ENCODE data around the gene ORAI1.

DNA sequence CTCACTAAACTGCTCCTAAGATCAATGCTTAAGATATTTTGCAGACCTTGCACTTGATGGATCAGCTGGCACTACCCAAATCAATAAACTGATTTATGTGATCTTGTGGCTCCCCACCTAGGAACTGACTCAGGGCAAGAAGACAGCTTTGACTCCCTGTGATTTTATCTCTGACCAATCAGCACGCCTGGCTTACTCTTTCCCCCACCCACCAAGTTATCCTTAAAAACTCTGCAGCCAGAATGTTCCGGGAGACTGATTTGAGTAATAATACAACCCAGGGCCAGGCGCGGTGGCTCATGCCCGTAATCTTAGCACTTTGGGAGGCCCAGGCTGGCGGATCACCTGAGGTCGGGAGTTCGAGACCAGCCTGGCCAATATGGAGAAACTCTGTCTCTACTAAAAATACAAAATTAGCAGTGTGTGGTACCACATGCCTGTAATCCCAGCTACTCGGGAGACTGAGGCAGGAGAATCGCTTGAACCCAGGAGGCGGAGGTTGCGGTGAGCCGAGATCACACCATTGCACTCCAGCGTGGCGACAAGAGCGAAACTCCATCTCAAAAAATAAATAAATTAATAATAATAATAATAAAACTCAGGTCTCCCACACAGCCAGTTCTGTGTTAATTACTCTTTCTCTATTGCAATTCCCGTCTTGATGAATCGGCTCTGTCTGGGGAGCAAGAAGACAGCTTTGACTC, 31.1 kb downstream of the ORAI1 start:
- TF ChIP-seq ZNF664 (tag by site-specific recombination; IDR thresholded peaks at IDR 0.05) (no peak), ZNF174 (tag by site-specific recombination; IDR thresholded peaks at IDR 0.05) (no peak), ZNF366 (tag by site-specific recombination; conservative IDR thresholded peaks at IDR 0.05) (no peak), ZNF791 (tag by site-specific recombination; IDR thresholded peaks at IDR 0.05) (no peak), ZBTB7A (tag by site-specific recombination; IDR thresholded peaks at IDR 0.05; ENCODE audit: low read depth) (no peak), SP3 (tag by site-specific recombination; IDR thresholded peaks at IDR 0.05) (no peak), ZNF266 (tag by site-specific recombination; IDR thresholded peaks at IDR 0.05; ENCODE audit: low read depth) (no peak), PRDM1 (tag by site-specific recombination; IDR thresholded peaks at IDR 0.05) (no peak), ZNF121 (tag by site-specific recombination; IDR thresholded peaks at IDR 0.05) (no peak)
- TF ChIP-seq, protein P1, sequence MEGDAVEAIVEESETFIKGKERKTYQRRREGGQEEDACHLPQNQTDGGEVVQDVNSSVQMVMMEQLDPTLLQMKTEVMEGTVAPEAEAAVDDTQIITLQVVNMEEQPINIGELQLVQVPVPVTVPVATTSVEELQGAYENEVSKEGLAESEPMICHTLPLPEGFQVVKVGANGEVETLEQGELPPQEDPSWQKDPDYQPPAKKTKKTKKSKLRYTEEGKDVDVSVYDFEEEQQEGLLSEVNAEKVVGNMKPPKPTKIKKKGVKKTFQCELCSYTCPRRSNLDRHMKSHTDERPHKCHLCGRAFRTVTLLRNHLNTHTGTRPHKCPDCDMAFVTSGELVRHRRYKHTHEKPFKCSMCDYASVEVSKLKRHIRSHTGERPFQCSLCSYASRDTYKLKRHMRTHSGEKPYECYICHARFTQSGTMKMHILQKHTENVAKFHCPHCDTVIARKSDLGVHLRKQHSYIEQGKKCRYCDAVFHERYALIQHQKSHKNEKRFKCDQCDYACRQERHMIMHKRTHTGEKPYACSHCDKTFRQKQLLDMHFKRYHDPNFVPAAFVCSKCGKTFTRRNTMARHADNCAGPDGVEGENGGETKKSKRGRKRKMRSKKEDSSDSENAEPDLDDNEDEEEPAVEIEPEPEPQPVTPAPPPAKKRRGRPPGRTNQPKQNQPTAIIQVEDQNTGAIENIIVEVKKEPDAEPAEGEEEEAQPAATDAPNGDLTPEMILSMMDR (tag by site-specific recombination; IDR thresholded peaks at IDR 0.05) = no peak
- TF ChIP-seq, protein P2, sequence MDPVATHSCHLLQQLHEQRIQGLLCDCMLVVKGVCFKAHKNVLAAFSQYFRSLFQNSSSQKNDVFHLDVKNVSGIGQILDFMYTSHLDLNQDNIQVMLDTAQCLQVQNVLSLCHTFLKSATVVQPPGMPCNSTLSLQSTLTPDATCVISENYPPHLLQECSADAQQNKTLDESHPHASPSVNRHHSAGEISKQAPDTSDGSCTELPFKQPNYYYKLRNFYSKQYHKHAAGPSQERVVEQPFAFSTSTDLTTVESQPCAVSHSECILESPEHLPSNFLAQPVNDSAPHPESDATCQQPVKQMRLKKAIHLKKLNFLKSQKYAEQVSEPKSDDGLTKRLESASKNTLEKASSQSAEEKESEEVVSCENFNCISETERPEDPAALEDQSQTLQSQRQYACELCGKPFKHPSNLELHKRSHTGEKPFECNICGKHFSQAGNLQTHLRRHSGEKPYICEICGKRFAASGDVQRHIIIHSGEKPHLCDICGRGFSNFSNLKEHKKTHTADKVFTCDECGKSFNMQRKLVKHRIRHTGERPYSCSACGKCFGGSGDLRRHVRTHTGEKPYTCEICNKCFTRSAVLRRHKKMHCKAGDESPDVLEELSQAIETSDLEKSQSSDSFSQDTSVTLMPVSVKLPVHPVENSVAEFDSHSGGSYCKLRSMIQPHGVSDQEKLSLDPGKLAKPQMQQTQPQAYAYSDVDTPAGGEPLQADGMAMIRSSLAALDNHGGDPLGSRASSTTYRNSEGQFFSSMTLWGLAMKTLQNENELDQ (tag by site-specific recombination; IDR thresholded peaks at IDR 0.05; ENCODE audit: low read depth) = no peak
- TF ChIP-seq, protein P3, sequence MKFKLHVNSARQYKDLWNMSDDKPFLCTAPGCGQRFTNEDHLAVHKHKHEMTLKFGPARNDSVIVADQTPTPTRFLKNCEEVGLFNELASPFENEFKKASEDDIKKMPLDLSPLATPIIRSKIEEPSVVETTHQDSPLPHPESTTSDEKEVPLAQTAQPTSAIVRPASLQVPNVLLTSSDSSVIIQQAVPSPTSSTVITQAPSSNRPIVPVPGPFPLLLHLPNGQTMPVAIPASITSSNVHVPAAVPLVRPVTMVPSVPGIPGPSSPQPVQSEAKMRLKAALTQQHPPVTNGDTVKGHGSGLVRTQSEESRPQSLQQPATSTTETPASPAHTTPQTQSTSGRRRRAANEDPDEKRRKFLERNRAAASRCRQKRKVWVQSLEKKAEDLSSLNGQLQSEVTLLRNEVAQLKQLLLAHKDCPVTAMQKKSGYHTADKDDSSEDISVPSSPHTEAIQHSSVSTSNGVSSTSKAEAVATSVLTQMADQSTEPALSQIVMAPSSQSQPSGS (tag by site-specific recombination; IDR thresholded peaks at IDR 0.05; ENCODE audit: low read depth) = no peak
- TF ChIP-seq, protein P4, sequence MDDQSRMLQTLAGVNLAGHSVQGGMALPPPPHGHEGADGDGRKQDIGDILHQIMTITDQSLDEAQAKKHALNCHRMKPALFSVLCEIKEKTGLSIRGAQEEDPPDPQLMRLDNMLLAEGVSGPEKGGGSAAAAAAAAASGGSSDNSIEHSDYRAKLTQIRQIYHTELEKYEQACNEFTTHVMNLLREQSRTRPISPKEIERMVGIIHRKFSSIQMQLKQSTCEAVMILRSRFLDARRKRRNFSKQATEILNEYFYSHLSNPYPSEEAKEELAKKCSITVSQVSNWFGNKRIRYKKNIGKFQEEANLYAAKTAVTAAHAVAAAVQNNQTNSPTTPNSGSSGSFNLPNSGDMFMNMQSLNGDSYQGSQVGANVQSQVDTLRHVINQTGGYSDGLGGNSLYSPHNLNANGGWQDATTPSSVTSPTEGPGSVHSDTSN (CRISPR knock-in tag; IDR thresholded peaks at IDR 0.05) = no peak

Data from HEK293 (cell line).